MM.1S (cell line): Measurements from ENCODE around the gene PLSCR3.

Source experiments
- DNase-seq: peaks from one replicate; pipeline ENCODE4 v3.0.0-alpha.2; 2015
- H2AFZ ChIP-seq: fragments of 300-600 bp; sonication (generic); 2 replicates; pipeline ENCODE4 v1.6.0; 2016; ENCODE audit warnings: antibody characterized with exemption, low read length
- H3F3A ChIP-seq: fragments of 300-600 bp; sonication (generic); 2 replicates; pipeline ENCODE4 v1.6.1; 2016; ENCODE audit warnings: mild to moderate bottlenecking, antibody characterized with exemption, low read length, moderate library complexity, mixed read lengths; ENCODE audit not compliant: insufficient read depth
- H3K27ac ChIP-seq: fragments of 300-600 bp; sonication (generic); 2 replicates; pipeline ENCODE4 v1.5.1; 2016; ENCODE audit warnings: mild to moderate bottlenecking, low read length
- H3K27me3 ChIP-seq: fragments of 300-600 bp; sonication (generic); replicated peaks from 2 replicates; pipeline ENCODE4 v1.6.0; 2016; ENCODE audit warnings: low read length; ENCODE audit not compliant: insufficient read depth
- H3K36me3 ChIP-seq: fragments of 300-600 bp; sonication (generic); replicated peaks from 2 replicates; pipeline ENCODE4 v1.6.1; 2016; ENCODE audit warnings: mild to moderate bottlenecking, low read length, mixed read lengths; ENCODE audit not compliant: insufficient read depth
- H3K4me1 ChIP-seq: fragments of 300-600 bp; sonication (generic); 2 replicates; pipeline ENCODE4 v1.6.1; 2016; ENCODE audit warnings: low read length, mixed read lengths
- H3K4me2 ChIP-seq: fragments of 300-600 bp; sonication (generic); 2 replicates; pipeline ENCODE4 v1.6.0; 2016; ENCODE audit warnings: low read depth, low read length
- H3K4me3 ChIP-seq: fragments of 300-600 bp; sonication (generic); 2 replicates; pipeline ENCODE4 v1.5.1; 2016; ENCODE audit warnings: low read length, mixed read lengths
- H3K79me2 ChIP-seq: fragments of 300-600 bp; sonication (generic); 2 replicates; pipeline ENCODE4 v1.6.1; 2016; ENCODE audit warnings: mixed run types, low read length, mixed read lengths
- H3K9ac ChIP-seq: fragments of 300-600 bp; sonication (generic); 2 replicates; pipeline ENCODE4 v1.6.1; 2016; ENCODE audit warnings: low read length, mixed read lengths
- H3K9me2 ChIP-seq: fragments of 300-600 bp; sonication (generic); replicated peaks from 2 replicates; pipeline ENCODE4 v1.6.1; 2016; ENCODE audit warnings: mild to moderate bottlenecking, low read length, mixed read lengths; ENCODE audit not compliant: insufficient read depth
- H3K9me3 ChIP-seq: fragments of 300-600 bp; sonication (generic); replicated peaks from 2 replicates; pipeline ENCODE4 v1.6.1; 2016; ENCODE audit warnings: mild to moderate bottlenecking, low read length, mixed read lengths; ENCODE audit not compliant: insufficient read depth
- H4K20me1 ChIP-seq: fragments of 300-600 bp; sonication (generic); 2 replicates; pipeline ENCODE4 v1.6.1; 2016; ENCODE audit warnings: mild to moderate bottlenecking, low read length, moderate library complexity, mixed read lengths; ENCODE audit not compliant: insufficient read depth
- EZH2 ChIP-seq: fragments of 300-600 bp; sonication (generic); optimal IDR thresholded peaks from 2 replicates; pipeline ENCODE3; 2017; ENCODE audit warnings: low read depth, mild to moderate bottlenecking, antibody characterized with exemption, low read length, mixed read lengths
- EZH2phosphoT487 ChIP-seq: fragments of 300-600 bp; sonication (generic); IDR thresholded peaks from 2 replicates; pipeline ENCODE4 v1.6.1; 2018; ENCODE audit warnings: antibody characterized with exemption, low read length
- TF ChIP-seq, protein P1 (sequence below): fragments of 300-600 bp; sonication (generic); IDR thresholded peaks from 2 replicates; pipeline ENCODE4 v1.5.1; 2016; ENCODE audit warnings: antibody characterized with exemption, low read length, mixed read lengths

The PLSCR3 gene

GRCh38 chr17:7426203-7426863 is 32.0 kb upstream of the PLSCR3 start:
- no peaks in the 10 kb centered on the region for H3K9me3 ChIP-seq
- H3K4me1 ChIP-seq = no peaks in the 10 kb centered on the region
- H3K4me3 ChIP-seq = no peak overlapping the region
- H3K9me2 ChIP-seq = no peaks in the 10 kb centered on the region
- no peak overlapping the region for H3K9ac ChIP-seq
- peaks cover 62% of the 10 kb centered on the region for H3K27me3 ChIP-seq
- H2AFZ ChIP-seq = no peak overlapping the region
- H3K79me2 ChIP-seq = no peaks in the 10 kb centered on the region
- no peak overlapping the region for H3K4me2 ChIP-seq
- TF ChIP-seq EZH2 = no peak
- TF ChIP-seq EZH2phosphoT487 = no peak
- TF ChIP-seq, protein P1, sequence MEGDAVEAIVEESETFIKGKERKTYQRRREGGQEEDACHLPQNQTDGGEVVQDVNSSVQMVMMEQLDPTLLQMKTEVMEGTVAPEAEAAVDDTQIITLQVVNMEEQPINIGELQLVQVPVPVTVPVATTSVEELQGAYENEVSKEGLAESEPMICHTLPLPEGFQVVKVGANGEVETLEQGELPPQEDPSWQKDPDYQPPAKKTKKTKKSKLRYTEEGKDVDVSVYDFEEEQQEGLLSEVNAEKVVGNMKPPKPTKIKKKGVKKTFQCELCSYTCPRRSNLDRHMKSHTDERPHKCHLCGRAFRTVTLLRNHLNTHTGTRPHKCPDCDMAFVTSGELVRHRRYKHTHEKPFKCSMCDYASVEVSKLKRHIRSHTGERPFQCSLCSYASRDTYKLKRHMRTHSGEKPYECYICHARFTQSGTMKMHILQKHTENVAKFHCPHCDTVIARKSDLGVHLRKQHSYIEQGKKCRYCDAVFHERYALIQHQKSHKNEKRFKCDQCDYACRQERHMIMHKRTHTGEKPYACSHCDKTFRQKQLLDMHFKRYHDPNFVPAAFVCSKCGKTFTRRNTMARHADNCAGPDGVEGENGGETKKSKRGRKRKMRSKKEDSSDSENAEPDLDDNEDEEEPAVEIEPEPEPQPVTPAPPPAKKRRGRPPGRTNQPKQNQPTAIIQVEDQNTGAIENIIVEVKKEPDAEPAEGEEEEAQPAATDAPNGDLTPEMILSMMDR = no peak
- no peaks in the 10 kb centered on the region for H4K20me1 ChIP-seq
- H3K27ac ChIP-seq = no peak overlapping the region
- no peak for DNase-seq
- H3K36me3 ChIP-seq = no peaks in the 10 kb centered on the region
- no peaks in the 10 kb centered on the region for H3F3A ChIP-seq

DNA sequence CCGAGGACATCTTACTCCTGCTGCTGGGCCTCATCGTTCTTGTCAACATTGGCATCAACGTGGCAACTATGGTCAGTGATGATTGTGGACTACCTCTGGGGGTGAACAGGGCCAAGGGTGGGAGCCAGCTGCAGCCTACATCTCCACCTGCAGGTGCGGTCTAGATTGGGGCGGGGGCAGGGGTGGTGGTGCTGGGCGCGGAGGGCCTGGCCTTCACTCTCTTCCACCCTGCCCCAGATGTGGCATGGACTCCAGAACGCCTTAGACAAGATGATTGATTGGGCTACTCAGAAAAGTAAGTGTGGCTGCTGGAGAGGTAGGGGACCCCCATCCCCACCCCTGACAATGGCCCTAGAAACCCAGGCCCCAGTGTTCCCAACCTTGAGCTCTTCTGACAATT is 31.4 kb upstream of the PLSCR3 start:
- no peak for DNase-seq
- Histone ChIP-seq H2AFZ (no peak overlapping the region), H3K4me1 (no peaks in the 10 kb centered on the region)

DNA sequence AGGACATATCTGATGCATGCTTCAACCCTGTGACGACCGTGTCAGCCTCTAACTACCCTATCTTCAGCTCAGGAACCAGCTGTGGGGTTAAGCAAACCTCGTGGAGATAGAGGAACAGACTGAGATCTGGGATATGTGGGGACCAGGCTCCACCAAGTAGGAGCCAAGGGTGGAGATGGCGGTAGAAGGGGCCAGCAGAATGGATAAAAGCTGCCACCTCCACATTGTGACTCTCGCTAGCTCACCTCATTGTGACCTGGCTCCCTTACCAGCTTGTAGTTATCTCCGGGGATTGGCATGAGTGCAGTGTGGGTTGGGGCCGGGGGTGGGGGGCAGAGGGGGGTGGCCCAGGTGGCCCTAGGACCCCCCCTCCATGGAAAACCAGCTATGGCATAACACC is 31.0 kb upstream of the PLSCR3 start, which contains the start of gene SPEM2:
SPEM2 (plus strand) TSS at position 301 of the 400 bp plus-strand sequence; CDS start at position 374, 73 bp downstream.
- Histone ChIP-seq H3K9ac (no peak within 1 kb of the TSS), H3K27me3 (peaks cover 58% of the 10 kb centered on the region), H3K27ac (no peak within 1 kb of the TSS), H3K9me2 (no peaks in the 10 kb centered on the region), H3K4me1 (no peaks in the 10 kb centered on the region), H2AFZ (no peak within 1 kb of the TSS), H3K4me3 (no peak within 1 kb of the TSS), H3K4me2 (no peak within 1 kb of the TSS), H4K20me1 (no peaks in the 10 kb centered on the region), H3K9me3 (no peaks in the 10 kb centered on the region), H3K36me3 (no peaks in the 10 kb centered on the region), H3F3A (no peaks in the 10 kb centered on the region), H3K79me2 (no peaks in the 10 kb centered on the region)
- no peak for DNase-seq
- TF ChIP-seq EZH2phosphoT487 = no peak
- TF ChIP-seq, protein P1 = no peak
- TF ChIP-seq EZH2 = no peak

More for the DNA sequence above, 31.4 kb upstream of the PLSCR3 start:
- no peak overlapping the region for H3K4me3 ChIP-seq
- H3K36me3 ChIP-seq = no peaks in the 10 kb centered on the region
- TF ChIP-seq EZH2 (no peak), EZH2phosphoT487 (no peak)
- TF ChIP-seq, protein P1 = no peak
- H4K20me1 ChIP-seq = no peaks in the 10 kb centered on the region
- no peak overlapping the region for H3K4me2 ChIP-seq
- no peaks in the 10 kb centered on the region for H3K79me2 ChIP-seq
- H3K27ac ChIP-seq = no peak overlapping the region
- H3K27me3 ChIP-seq = peaks cover 58% of the 10 kb centered on the region
- H3K9me3 ChIP-seq = no peaks in the 10 kb centered on the region
- no peaks in the 10 kb centered on the region for H3K9me2 ChIP-seq
- H3K9ac ChIP-seq = no peak overlapping the region
- no peaks in the 10 kb centered on the region for H3F3A ChIP-seq
